SK-N-SH (cell line): Measurements from ENCODE around the gene THEM4.

ENCODE experiments used
- CTCF ChIP-seq: fragments of 200-600 bp; sonication (generic); IDR thresholded peaks from 2 replicates; pipeline ENCODE4 v1.6.1; 2017; ENCODE audit warnings: antibody characterized with exemption, mild to moderate bottlenecking, moderate library complexity
- FOXJ3 ChIP-seq: sonication (generic); formaldehyde crosslinking; IDR thresholded peaks from 2 replicates; pipeline ENCODE4 v1.5.1; 2020; ENCODE audit warnings: mild to moderate bottlenecking, missing genetic modification reagents
- MAX ChIP-seq: IDR thresholded peaks from 2 replicates; pipeline ENCODE4 v1.4.0; 2012; ENCODE audit warnings: low read depth
- RAD21 ChIP-seq: IDR thresholded peaks from 2 replicates; pipeline ENCODE4 v1.6.1; 2012; ENCODE audit warnings: mild to moderate bottlenecking, low read length
- SMC3 ChIP-seq: IDR thresholded peaks from 2 replicates; pipeline ENCODE4 v1.6.1; 2012; ENCODE audit warnings: low read depth, low read length, improper control_type of control experiment
- YY1 ChIP-seq: IDR thresholded peaks from 2 replicates; pipeline ENCODE4 v1.4.0; 2012; ENCODE audit warnings: low read depth, mild to moderate bottlenecking

GRCh38 chr1:151887028-151887427 is 22.3 kb downstream of the THEM4 start:
- TF ChIP-seq RAD21, result no peak
- no peak for TF ChIP-seq FOXJ3 (CRISPR knock-in tag)
- no peak for TF ChIP-seq CTCF
- TF ChIP-seq SMC3, result no peak
- no peak for TF ChIP-seq YY1
- no peak for TF ChIP-seq MAX
